H9 (cell line): ENCODE results near the gene PLA1A. TPM values are rescaled to one million over a fixed set of nuclear protein-coding genes. Genes with fewer than 3 reads are reported as not detected.

Experiments used
- DNase-seq: peaks from one replicate; pipeline ENCODE4 v3.0.0-alpha.2; 2017
- H2AFZ ChIP-seq: one replicate; pipeline ENCODE4 v1.6.1; 2013; ENCODE audit warnings: mild to moderate bottlenecking, low read length, control low read depth, moderate library complexity
- H2AK5ac ChIP-seq: 2 replicates; pipeline ENCODE4 v1.6.1; 2013; ENCODE audit warnings: low read length, control low read depth, mixed read lengths; ENCODE audit not compliant: insufficient read length
- H2BK120ac ChIP-seq: one replicate; pipeline ENCODE4 v1.6.1; 2013; ENCODE audit warnings: low read depth, mild to moderate bottlenecking, low read length, control low read depth, inconsistent platforms; ENCODE audit not compliant: poor library complexity, severe bottlenecking
- H2BK12ac ChIP-seq: 2 replicates; pipeline ENCODE4 v1.6.1; 2013; ENCODE audit warnings: low read length, control low read depth, mixed read lengths, low read depth; ENCODE audit not compliant: insufficient read length
- H2BK15ac ChIP-seq: 2 replicates; pipeline ENCODE4 v1.6.1; 2013; ENCODE audit warnings: low read depth, low read length, control low read depth
- H2BK20ac ChIP-seq: one replicate; pipeline ENCODE4 v1.6.1; 2013; ENCODE audit warnings: low read depth, mild to moderate bottlenecking, low read length, control low read depth, inconsistent platforms; ENCODE audit not compliant: poor library complexity, severe bottlenecking
- H2BK5ac ChIP-seq: 2 replicates; pipeline ENCODE4 v1.6.1; 2013; ENCODE audit warnings: low read length, control low read depth, mixed read lengths; ENCODE audit not compliant: insufficient read length
- H3K14ac ChIP-seq: 2 replicates; pipeline ENCODE4 v1.6.1; 2013; ENCODE audit warnings: low read length, control low read depth; ENCODE audit not compliant: insufficient read depth
- H3K18ac ChIP-seq: 2 replicates; pipeline ENCODE4 v1.6.1; 2013; ENCODE audit warnings: low read depth, mild to moderate bottlenecking, mixed read lengths, low read length, control low read depth; ENCODE audit not compliant: insufficient read length
- H3K23ac ChIP-seq: 2 replicates; pipeline ENCODE4 v1.6.1; 2013; ENCODE audit warnings: low read length, control low read depth, mixed read lengths, low read depth; ENCODE audit not compliant: insufficient read length
- H3K23me2 ChIP-seq: 2 replicates; pipeline ENCODE4 v1.6.1; 2013; ENCODE audit warnings: low read depth, mild to moderate bottlenecking, mixed read lengths, low read length, control low read depth; ENCODE audit not compliant: insufficient read length, poor library complexity, severe bottlenecking
- H3K27ac ChIP-seq: 2 replicates; pipeline ENCODE4 v1.5.1; 2013; ENCODE audit warnings: low read length, control low read depth, mixed read lengths, low read depth; ENCODE audit not compliant: insufficient read length
- H3K27me3 ChIP-seq: 2 replicates; pipeline ENCODE4 v1.6.1; 2013; ENCODE audit warnings: low read length, control low read depth, inconsistent platforms; ENCODE audit not compliant: insufficient read depth
- H3K4ac ChIP-seq: 2 replicates; pipeline ENCODE4 v1.6.1; 2013; ENCODE audit warnings: low read depth, mild to moderate bottlenecking, control low read depth, inconsistent platforms, low read length, moderate library complexity
- H3K4me1 ChIP-seq: 2 replicates; pipeline ENCODE4 v1.6.1; 2013; ENCODE audit warnings: low read length, control low read depth, inconsistent platforms; ENCODE audit not compliant: insufficient read depth
- H3K4me2 ChIP-seq: 2 replicates; pipeline ENCODE4 v1.6.1; 2013; ENCODE audit warnings: low read length, control low read depth, mixed read lengths; ENCODE audit not compliant: insufficient read length, insufficient read depth
- H3K56ac ChIP-seq: 2 replicates; pipeline ENCODE4 v1.6.1; 2013; ENCODE audit warnings: low read depth, mild to moderate bottlenecking, mixed read lengths, low read length, control low read depth; ENCODE audit not compliant: insufficient read length
- H3K79me1 ChIP-seq: 2 replicates; pipeline ENCODE4 v1.6.1; 2013; ENCODE audit warnings: low read depth, mild to moderate bottlenecking, moderate library complexity, low read length, control low read depth, inconsistent platforms; ENCODE audit not compliant: insufficient read depth, poor library complexity, severe bottlenecking
- H3K79me2 ChIP-seq: 2 replicates; pipeline ENCODE4 v1.6.1; 2013; ENCODE audit warnings: low read length, control low read depth, inconsistent platforms; ENCODE audit not compliant: insufficient read depth
- H3K9ac ChIP-seq: 2 replicates; pipeline ENCODE4 v1.6.1; 2013; ENCODE audit warnings: low read length, control low read depth, mixed read lengths; ENCODE audit not compliant: insufficient read length; ENCODE audit errors: extremely low read depth
- H3K9me3 ChIP-seq: one replicate; pipeline ENCODE4 v1.6.1; 2013; ENCODE audit warnings: low read depth, low read length, inconsistent platforms; ENCODE audit not compliant: control insufficient read depth
- H3T11ph ChIP-seq: one replicate; pipeline ENCODE4 v1.6.1; 2013; ENCODE audit warnings: mild to moderate bottlenecking, low read length, control low read depth, inconsistent platforms
- H4K20me1 ChIP-seq: one replicate; pipeline ENCODE4 v1.6.1; 2013; ENCODE audit not compliant: control insufficient read depth, insufficient read length, insufficient read depth
- H4K5ac ChIP-seq: 2 replicates; pipeline ENCODE4 v1.6.1; 2013; ENCODE audit warnings: low read depth, mild to moderate bottlenecking, mixed read lengths, low read length, control low read depth; ENCODE audit not compliant: insufficient read length
- H4K8ac ChIP-seq: replicated peaks from 2 replicates; pipeline ENCODE4 v1.6.1; 2013; ENCODE audit warnings: low read length, control low read depth, mixed read lengths, low read depth; ENCODE audit not compliant: insufficient read length
- H4K91ac ChIP-seq: 2 replicates; pipeline ENCODE4 v1.6.1; 2013; ENCODE audit warnings: low read depth, mild to moderate bottlenecking, moderate library complexity, mixed read lengths, low read length, control low read depth; ENCODE audit not compliant: insufficient read length
- H3K27ac Mint-ChIP-seq, 3 experiments: 2 replicates in 2 of 3; 3 replicates in 1 of 3; pipeline ENCODE4 v1.8.0; 2020 to 2021; ENCODE audit warnings: mixed read lengths in 3 of 3, mild to moderate bottlenecking in 1 of 3, moderate library complexity in 1 of 3
- H3K27me3 Mint-ChIP-seq: 2 replicates; pipeline ENCODE4 v1.8.0; 2021; ENCODE audit warnings: low read depth, mild to moderate bottlenecking, moderate library complexity, mixed read lengths
- H3K36me3 Mint-ChIP-seq, 3 experiments: 2 replicates in 2 of 3; 3 replicates in 1 of 3; pipeline ENCODE4 v1.8.0; 2020 to 2021; ENCODE audit warnings: low read depth in 3 of 3, mixed read lengths in 3 of 3; ENCODE audit not compliant: insufficient read depth in 1 of 3
- H3K4me1 Mint-ChIP-seq, 2 experiments: 2 replicates each; pipeline ENCODE4 v1.8.0; 2020; ENCODE audit warnings: mixed read lengths in 2 of 2
- H3K4me3 Mint-ChIP-seq, 2 experiments: 2 replicates in 1 of 2; 3 replicates in 1 of 2; pipeline ENCODE4 v1.8.0; 2020 to 2021; ENCODE audit warnings: mild to moderate bottlenecking in 2 of 2, mixed read lengths in 2 of 2, moderate library complexity in 1 of 2
- H3K9me3 Mint-ChIP-seq, 2 experiments: 2 replicates in 1 of 2; 3 replicates in 1 of 2; pipeline ENCODE4 v1.8.0; 2020; ENCODE audit warnings: mild to moderate bottlenecking in 2 of 2, mixed read lengths in 2 of 2, moderate library complexity in 1 of 2
- CTCF ChIP-seq: fragments of 200-600 bp; sonication (generic); conservative IDR thresholded peaks from 3 replicates; pipeline ENCODE4 v1.8.0; 2021; ENCODE audit warnings: antibody characterized with exemption, mild to moderate bottlenecking
- WGBS: extraction: QIAGEN DNeasy Blood & Tissue Kit; methylation state at CpG from one replicate; pipeline ENCODE4 v1.1.7; 2013; ENCODE audit warnings: missing lambda C conversion rate, low lambda C conversion rate, mixed read lengths; ENCODE audit not compliant: insufficient read length; ENCODE audit errors: extremely low coverage; 5-methylcytosine and 5-hydroxymethylcytosine counted together
- total RNA-seq: library from RNA; stranded (reverse); gene quantifications from 2 replicates; pipeline ENCODE4 v1.2.1, GENCODE V29; 2021

The PLA1A gene
- total RNA-seq, 1 experiment from 2014 or later: not detected

GRCh38 chr3:119663885-119664284 lies 66.2 kb downstream of the PLA1A start:
- H3K27ac ChIP-seq: no peak overlapping the region
- H3K4me1 ChIP-seq: 0 out of 2 replicates have a peak, but pooled peaks cover 2% of the 10 kb centered on the region
- H2BK20ac ChIP-seq: no peak overlapping the region
- H2BK5ac ChIP-seq: no peak overlapping the region
- H3K9me3 ChIP-seq: no peaks in the 10 kb centered on the region
- H3K4ac ChIP-seq: no peak overlapping the region
- no peak overlapping the region for H3K4me2 ChIP-seq
- H3K9ac ChIP-seq: no peak overlapping the region
- H4K8ac ChIP-seq: no peak overlapping the region
- H3K79me2 ChIP-seq: no peaks in the 10 kb centered on the region
- no peak overlapping the region for H4K5ac ChIP-seq
- Mint-ChIP-seq H3K36me3 (peaks cover 0 to 4% (median 0%) of the 10 kb centered on the region in 3 experiments; a peak in 2 of 7 replicates), H3K9me3 (no peaks in the 10 kb centered on the region), H3K27ac (no peak overlapping the region), H3K4me3 (no peak overlapping the region), H3K4me1 (peaks cover 0 to 4% of the 10 kb centered on the region in 2 experiments; a peak in 1 of 4 replicates), H3K27me3 (no peaks in the 10 kb centered on the region)
- WGBS: no CpG with 5 or more reads among the region's 2 CpGs
- H4K91ac ChIP-seq: no peak overlapping the region
- no peaks in the 10 kb centered on the region for H3K27me3 ChIP-seq
- no peak for DNase-seq
- H3K18ac ChIP-seq: no peak overlapping the region
- no peaks in the 10 kb centered on the region for H3K79me1 ChIP-seq
- H2AFZ ChIP-seq: no peak overlapping the region
- no peak overlapping the region for H3K23ac ChIP-seq
- H2BK15ac ChIP-seq: no peak overlapping the region
- H3K56ac ChIP-seq: no peak overlapping the region
- no peak for TF ChIP-seq CTCF
- H3T11ph ChIP-seq: no peak overlapping the region
- no peaks in the 10 kb centered on the region for H4K20me1 ChIP-seq
- no peaks in the 10 kb centered on the region for H3K23me2 ChIP-seq
- no peak overlapping the region for H2AK5ac ChIP-seq
- no peak overlapping the region for H2BK12ac ChIP-seq
- no peak overlapping the region for H2BK120ac ChIP-seq
- no peak overlapping the region for H3K14ac ChIP-seq
